Panc1 (cell line): ENCODE data around the gene TLCD1.

ENCODE experiments used
- CTCF ChIP-seq: fragments of 450-650 bp; IDR thresholded peaks from 2 replicates; pipeline ENCODE4 v1.5.1; 2017; ENCODE audit warnings: mild to moderate bottlenecking
- TCF7L2 ChIP-seq: IDR thresholded peaks from 2 replicates; pipeline ENCODE4 v1.6.1; 2011; ENCODE audit warnings: mild to moderate bottlenecking, low read depth, low read length, inconsistent platforms

GRCh38 chr17:28705728-28706334 is 20.2 kb downstream of the TLCD1 start:
- TF ChIP-seq CTCF = no peak
- TF ChIP-seq TCF7L2 = no peak
